ENCODE results near the gene PHF14.

- TF ChIP-seq CTCF (IDR thresholded peaks at IDR 0.05) (no peak), EZH2 (IDR thresholded peaks at IDR 0.05; ENCODE audit: borderline replicate concordance, insufficient read depth, low read depth, low read length, poor library complexity, severe bottlenecking) (no peak)
Measured at GRCh38 chr7:11124856-11125559, 151.3 kb downstream of the PHF14 start.
